GM12873 (cell line): ENCODE data around the gene TDRD5.

Source experiments
- CTCF ChIP-seq: IDR thresholded peaks from 2 replicates; pipeline ENCODE4 v1.5.1; 2012; ENCODE audit warnings: low read depth, mild to moderate bottlenecking, moderate library complexity, low read length, control low read depth; ENCODE audit not compliant: insufficient read depth; ENCODE audit errors: missing control alignments

TDRD5 gene

GRCh38 chr1:179612361-179612760, 20.7 kb downstream of the TDRD5 start:
- no peak for TF ChIP-seq CTCF

GRCh38 chr1:179630719-179631118, 39.1 kb downstream of the TDRD5 start:
- TF ChIP-seq CTCF: no peak

- no peak for TF ChIP-seq CTCF
Measured at GRCh38 chr1:179632868-179633267, 41.2 kb downstream of the TDRD5 start.

GRCh38 chr1:179637211-179637860, 45.7 kb downstream of the TDRD5 start:
- TF ChIP-seq CTCF: no peak

GRCh38 chr1:179661018-179661417, 69.4 kb downstream of the TDRD5 start:
- no peak for TF ChIP-seq CTCF

- TF ChIP-seq CTCF: no peak
Measured at GRCh38 chr1:179663810-179664209, 72.2 kb downstream of the TDRD5 start.

GRCh38 chr1:179677882-179678281, 86.2 kb downstream of the TDRD5 start:
- no peak for TF ChIP-seq CTCF
